Measurements from ENCODE around the gene ASTL.

ASTL gene

DNA sequence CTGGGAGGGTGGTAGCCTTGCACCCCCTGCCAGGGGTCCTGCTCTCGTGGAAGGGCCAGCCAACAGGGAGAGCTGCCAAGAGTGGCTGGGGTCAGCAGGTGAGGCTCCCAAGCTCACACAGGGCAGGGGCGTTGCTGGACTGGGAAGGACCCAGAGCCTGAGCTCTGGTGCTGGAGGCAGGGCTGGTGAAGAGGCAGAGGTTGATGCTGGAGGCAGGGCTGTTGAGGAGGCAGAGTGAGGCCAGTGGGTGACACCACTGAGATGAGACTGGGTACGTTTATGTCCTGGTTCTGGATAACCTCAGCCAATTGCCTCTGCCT, 29.0 kb downstream of the ASTL start:
- no peak overlapping the region for H3K4me3 Mint-ChIP-seq
- no peaks in the 10 kb centered on the region for H3K36me3 Mint-ChIP-seq
- no peaks in the 10 kb centered on the region for H3K9me3 Mint-ChIP-seq (ENCODE audit: low read depth)
- H3K27me3 Mint-ChIP-seq, result no peaks in the 10 kb centered on the region
- H3K4me1 Mint-ChIP-seq (ENCODE audit: low read depth), result no peaks in the 10 kb centered on the region
- no peak overlapping the region for H3K27ac Mint-ChIP-seq

DNA sequence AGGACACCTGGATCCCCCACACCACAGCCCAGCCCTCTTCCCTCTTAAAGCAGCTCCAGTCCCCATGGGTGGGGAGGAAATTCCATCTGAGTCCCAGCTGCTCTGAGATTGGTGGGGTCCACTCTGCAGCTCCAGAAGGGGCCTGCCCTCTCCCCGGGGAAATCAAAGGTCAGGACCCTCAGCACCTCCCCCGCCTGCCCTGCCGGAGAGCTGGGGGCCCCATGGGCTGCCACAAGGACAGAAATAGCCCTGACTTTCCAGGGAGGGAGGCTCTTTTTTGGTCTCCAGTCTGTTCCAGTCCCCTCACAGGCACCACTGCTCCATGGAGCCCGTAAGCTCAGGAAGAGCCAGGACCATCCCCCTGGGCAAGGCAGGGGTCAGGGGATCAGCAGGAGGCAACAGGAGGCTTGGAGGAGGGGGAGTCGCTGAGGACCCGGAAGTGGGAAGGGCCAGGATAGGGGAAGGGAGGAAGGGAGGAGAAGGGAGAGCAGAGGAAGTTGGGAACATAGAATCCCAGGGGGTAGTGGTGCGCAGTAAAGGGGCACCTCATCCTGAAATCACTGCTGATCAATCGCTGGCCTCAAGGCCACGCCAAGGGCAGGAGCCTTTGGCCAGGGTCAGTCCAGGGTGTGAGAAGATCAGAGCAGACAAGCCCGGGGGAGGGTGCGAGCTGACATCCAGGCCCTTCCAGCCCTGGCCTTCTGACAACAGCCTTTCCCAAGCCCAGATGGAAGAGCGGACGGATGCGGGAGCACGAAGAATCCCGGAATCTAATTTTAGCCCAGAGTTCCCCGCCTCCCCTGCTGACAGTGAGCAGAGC, 29.6 kb downstream of the ASTL start:
- Mint-ChIP-seq H3K36me3 (no peaks in the 10 kb centered on the region), H3K4me1 (ENCODE audit: low read depth) (no peaks in the 10 kb centered on the region), H3K27me3 (no peaks in the 10 kb centered on the region), H3K4me3 (no peak overlapping the region), H3K9me3 (ENCODE audit: low read depth) (no peaks in the 10 kb centered on the region), H3K27ac (no peak overlapping the region)

DNA sequence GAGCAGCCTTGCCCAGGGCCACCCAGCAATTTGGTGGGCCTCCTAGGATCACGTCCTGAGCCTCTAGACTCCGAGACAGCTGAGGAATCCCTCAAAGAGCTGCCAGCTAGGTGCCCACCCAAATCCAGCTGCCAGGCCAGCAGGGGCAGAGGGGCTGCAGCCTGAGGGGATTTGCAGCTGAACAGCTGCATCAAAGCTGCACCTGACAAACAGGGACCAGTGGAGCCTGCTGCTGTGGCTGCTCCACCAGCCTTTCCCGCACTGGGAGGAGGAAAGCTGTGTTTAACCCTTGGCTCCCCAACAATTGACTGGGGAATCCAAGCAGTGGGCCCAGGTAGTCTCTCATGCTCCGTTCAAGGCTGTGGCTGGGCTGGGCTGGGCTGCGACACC, 30.2 kb downstream of the ASTL start:
- H3K4me1 Mint-ChIP-seq (ENCODE audit: low read depth), result no peaks in the 10 kb centered on the region
- H3K27me3 Mint-ChIP-seq, result no peaks in the 10 kb centered on the region
- H3K9me3 Mint-ChIP-seq (ENCODE audit: low read depth), result no peaks in the 10 kb centered on the region
- no peak overlapping the region for H3K27ac Mint-ChIP-seq
- H3K4me3 Mint-ChIP-seq, result no peak overlapping the region
- no peaks in the 10 kb centered on the region for H3K36me3 Mint-ChIP-seq

DNA sequence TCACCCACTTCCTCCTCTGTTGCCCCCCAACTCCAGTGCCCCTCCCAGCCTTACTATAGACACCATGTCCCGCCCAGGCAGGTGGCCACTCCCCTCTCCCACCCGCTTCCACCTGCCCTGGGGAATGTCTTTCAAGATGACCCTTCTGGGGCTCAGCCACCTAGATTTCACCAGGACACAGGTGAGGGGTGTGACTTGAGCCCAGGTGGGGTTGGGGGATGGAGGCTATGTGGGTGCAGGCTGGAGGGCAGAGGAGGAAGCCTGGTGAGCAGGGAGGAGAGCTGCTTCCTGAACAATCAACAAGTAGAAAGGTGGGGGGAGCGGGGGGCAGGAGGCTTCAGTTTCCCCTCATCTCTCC, 30.6 kb downstream of the ASTL start:
- no peaks in the 10 kb centered on the region for H3K9me3 Mint-ChIP-seq (ENCODE audit: low read depth)
- H3K36me3 Mint-ChIP-seq, result no peaks in the 10 kb centered on the region
- H3K27ac Mint-ChIP-seq, result no peak overlapping the region
- H3K4me3 Mint-ChIP-seq, result no peak overlapping the region
- H3K27me3 Mint-ChIP-seq, result no peaks in the 10 kb centered on the region
- H3K4me1 Mint-ChIP-seq (ENCODE audit: low read depth), result no peaks in the 10 kb centered on the region

DNA sequence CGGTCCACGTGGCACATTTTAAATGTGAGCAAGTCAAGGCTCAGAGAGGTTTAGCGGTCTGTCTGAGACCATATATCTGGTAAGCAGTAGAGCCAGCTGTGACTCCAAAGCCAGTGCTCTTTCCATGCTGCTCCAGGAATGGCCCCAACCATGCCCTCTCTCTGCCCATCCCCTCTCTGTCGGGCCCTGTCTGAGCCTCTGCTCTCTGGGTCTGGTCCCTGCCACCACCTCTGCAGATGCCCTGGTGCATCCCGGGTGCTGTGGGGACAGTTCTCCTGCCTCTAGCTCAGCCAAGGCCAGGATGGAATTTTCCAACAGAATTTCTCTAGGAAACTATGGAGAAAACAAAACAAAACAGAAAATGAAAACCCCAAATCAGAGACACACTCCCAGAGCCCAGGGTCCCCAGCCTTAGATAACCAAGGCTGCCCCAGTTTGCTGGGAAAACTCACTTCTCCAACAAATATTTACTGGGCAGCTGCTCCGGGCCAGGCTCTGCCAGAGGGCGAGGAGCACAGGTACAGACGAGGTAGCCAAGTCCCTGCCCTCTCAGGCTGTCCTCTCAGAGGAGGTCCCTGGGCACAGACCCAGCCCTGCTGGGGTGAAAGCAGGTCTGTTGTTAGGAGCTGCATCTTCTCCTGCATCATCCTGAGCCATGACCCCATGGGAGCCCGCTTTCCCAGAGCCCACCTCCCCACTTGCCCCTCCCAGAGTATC, 31.2 kb downstream of the ASTL start:
- Mint-ChIP-seq H3K9me3 (ENCODE audit: low read depth) (no peaks in the 10 kb centered on the region), H3K27ac (no peak overlapping the region), H3K4me3 (no peak overlapping the region), H3K36me3 (no peaks in the 10 kb centered on the region), H3K27me3 (no peaks in the 10 kb centered on the region), H3K4me1 (ENCODE audit: low read depth) (no peaks in the 10 kb centered on the region)

DNA sequence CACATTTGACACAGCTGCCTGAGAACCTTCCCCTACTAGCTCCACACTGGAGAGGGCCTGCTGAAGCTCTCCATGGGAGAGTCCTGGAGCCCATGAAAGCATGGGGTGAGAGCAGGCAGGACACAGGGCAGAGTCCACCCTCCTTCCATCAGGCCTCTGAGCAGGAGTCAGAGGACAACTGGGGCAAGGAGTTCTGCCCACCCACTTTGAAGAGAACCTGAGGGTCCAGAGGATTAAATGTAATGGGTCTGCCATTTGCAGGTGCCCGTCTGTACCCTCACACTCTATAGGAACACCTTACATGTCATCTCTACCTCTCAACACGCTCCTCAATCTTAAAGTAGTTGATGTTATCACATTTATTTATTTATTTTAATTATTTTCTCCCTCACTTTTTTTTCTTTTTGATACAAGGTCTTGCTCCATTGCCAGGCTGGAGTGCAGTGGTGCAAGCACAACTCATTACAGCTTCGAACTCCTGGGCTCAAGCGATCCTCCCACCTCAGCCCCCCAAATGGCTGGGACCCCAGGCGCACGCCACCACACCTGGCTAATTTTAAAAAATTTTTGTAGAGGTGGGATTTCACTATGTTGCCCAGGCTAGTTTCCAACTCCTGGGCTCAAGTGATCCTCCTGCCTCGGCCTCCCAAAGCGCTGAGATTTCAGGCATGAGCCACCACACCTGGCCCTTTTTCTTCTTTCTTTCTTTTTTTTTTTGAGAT, 32.1 kb downstream of the ASTL start:
- no peak overlapping the region for H3K4me3 Mint-ChIP-seq
- no peaks in the 10 kb centered on the region for H3K27me3 Mint-ChIP-seq
- H3K36me3 Mint-ChIP-seq, result no peaks in the 10 kb centered on the region
- H3K4me1 Mint-ChIP-seq (ENCODE audit: low read depth), result no peaks in the 10 kb centered on the region
- H3K9me3 Mint-ChIP-seq (ENCODE audit: low read depth), result no peaks in the 10 kb centered on the region
- H3K27ac Mint-ChIP-seq, result no peak overlapping the region

DNA sequence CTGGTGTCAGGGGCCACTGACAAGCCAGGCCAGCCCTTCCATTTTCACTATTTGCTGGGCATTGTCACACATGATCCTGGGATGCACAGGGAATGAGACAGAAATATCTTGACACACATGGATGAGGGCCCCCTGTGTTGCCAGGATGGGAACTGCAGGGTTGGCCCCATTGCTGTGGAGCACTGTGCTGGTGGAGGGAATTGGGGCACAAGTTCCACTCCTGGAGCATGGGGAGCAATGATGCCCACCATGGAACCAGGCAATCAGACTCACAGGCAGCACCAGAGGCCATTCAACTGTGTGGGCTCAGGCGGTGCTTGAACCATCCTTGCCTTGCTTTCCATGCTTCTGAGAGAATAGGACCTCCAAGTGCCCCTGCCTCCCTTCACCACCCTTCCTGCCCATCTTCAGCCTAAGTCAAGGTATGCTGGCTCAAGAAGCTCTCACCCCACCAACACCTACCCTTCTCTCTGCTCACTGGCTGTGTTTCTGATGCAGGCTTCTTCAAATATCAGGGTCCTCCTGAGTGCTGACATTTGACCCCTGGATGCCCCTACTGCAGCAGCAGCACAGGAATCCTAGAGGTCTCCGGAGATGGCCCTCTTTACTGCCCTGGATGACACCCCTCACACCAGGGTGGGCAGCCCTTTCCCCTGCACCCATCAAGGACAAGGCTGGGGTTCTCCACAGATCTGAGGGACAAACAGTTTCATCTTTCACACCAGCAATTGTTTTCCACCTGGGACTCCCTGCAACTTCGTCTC, 33.0 kb downstream of the ASTL start:
- Mint-ChIP-seq H3K4me1 (ENCODE audit: low read depth) (no peaks in the 10 kb centered on the region), H3K36me3 (no peaks in the 10 kb centered on the region), H3K27ac (no peak overlapping the region), H3K9me3 (ENCODE audit: low read depth) (no peaks in the 10 kb centered on the region), H3K4me3 (no peak overlapping the region), H3K27me3 (no peaks in the 10 kb centered on the region)

DNA sequence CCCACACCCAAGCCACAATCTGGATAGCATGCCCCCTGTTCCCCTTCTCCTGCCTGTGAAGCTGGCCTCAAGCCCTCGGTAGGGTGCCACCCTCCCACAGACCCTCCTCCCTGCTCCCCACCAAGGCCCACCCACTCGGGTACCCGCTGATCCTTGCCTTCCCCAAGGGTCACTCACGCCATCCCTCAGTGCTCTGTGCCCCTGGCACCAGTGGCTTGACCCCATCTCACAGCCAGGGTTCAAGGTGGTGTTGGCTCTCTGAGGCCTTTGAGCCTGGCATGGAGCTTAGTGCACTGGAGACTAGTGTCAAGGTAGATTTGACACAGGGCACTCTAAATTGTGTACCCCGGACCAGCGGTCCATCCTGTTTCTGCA, 33.8 kb downstream of the ASTL start:
- H3K36me3 Mint-ChIP-seq, result no peaks in the 10 kb centered on the region

DNA sequence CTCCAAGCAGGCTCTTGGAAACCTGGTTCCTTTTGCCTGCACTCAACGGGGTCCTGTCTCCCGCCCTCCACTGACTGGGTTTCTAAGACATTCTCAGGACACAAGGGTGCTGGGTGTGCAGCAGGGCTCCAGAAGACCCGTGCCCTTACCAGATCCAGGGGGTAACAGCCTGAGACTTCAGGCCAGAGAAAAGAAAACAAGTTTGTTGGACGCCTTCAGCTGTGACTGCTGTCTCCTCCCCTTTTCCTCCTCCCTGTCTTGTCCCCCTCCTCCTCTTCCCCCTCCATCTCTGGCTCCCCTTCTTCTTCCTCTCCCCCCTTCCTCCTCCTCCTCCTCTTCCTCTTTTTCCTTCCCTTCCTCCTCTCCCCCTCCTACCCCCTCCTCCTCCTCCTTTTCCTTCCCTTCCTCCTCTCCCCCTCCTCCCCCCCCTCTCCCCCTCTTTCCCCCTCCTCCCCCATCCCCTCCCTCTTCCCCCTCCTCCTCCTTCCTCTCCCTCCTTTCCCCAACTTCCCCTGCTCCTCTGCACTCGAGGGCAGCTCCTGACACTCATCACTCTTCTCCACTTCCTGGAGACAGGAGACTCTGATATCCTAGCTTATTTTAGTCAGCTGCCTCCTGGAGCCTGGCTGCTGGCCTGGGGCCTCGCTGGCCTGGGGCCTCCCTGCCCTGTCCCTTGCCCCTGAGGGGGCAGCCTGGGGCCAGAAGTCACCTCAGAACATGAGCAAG, 34.4 kb downstream of the ASTL start:
- no peak overlapping the region for H3K4me3 Mint-ChIP-seq
- H3K9me3 Mint-ChIP-seq (ENCODE audit: low read depth), result no peaks in the 10 kb centered on the region
- H3K36me3 Mint-ChIP-seq, result no peaks in the 10 kb centered on the region
- no peaks in the 10 kb centered on the region for H3K27me3 Mint-ChIP-seq
- H3K4me1 Mint-ChIP-seq (ENCODE audit: low read depth), result no peaks in the 10 kb centered on the region
- H3K27ac Mint-ChIP-seq, result no peak overlapping the region

More for the DNA sequence above, 33.8 kb downstream of the ASTL start:
- Mint-ChIP-seq H3K9me3 (ENCODE audit: low read depth) (no peaks in the 10 kb centered on the region), H3K4me3 (no peak overlapping the region), H3K27me3 (no peaks in the 10 kb centered on the region), H3K4me1 (ENCODE audit: low read depth) (no peaks in the 10 kb centered on the region), H3K27ac (no peak overlapping the region)

DNA sequence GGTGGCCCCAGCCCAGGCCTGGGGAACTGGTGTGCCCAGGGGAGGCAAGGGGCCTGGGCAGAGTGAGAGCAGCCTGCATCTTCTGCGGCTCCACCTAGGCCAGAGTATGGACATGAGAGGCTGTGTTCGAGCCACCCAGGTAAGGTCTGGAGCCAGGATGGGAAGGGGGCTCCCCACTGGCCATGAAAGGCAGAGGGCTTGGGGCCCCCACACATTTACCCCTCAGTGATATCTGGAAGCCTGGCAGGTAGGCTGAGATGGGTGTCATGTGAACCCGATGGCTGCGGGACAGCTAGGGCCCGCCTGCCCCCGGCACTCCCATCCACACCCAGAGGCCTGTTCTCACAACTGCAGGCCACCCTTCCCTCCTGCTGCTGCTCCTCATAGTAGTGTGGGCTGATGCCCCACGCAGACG, 35.1 kb downstream of the ASTL start:
- Mint-ChIP-seq H3K9me3 (ENCODE audit: low read depth) (no peaks in the 10 kb centered on the region), H3K4me1 (ENCODE audit: low read depth) (no peaks in the 10 kb centered on the region), H3K4me3 (no peak overlapping the region), H3K36me3 (no peaks in the 10 kb centered on the region), H3K27ac (no peak overlapping the region), H3K27me3 (no peaks in the 10 kb centered on the region)

DNA sequence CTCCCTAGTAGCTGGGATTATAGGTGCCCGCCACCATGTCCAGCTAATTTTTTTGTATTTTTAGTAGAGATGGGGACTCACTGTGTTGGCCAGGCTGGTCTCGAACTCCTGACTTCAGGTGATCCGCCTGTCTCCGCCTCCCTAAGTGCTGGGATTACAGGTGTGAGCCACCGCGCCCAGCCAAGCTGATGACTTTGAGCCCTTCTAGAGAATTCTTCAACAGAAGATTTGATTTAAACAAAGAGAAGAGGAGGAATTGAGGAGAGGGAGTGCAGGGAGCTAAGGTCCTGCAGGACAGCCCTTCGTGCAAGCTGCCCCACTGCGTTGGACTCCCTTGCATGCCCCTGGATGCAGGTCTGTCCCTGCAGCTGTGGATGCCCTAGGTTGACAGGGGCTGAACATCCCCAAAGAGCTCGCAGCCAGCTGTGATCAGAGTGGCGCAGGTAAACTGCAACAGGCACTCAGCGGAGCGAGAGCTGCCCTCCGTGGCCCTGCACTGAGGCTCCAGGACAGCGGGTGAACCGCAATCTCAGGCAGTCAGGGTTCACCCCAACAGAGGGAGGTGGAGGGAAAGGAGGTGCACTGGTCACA, 35.6 kb downstream of the ASTL start:
- no peak overlapping the region for H3K27ac Mint-ChIP-seq
- no peaks in the 10 kb centered on the region for H3K9me3 Mint-ChIP-seq (ENCODE audit: low read depth)
- H3K27me3 Mint-ChIP-seq, result no peaks in the 10 kb centered on the region
- H3K4me3 Mint-ChIP-seq, result no peak overlapping the region
- no peaks in the 10 kb centered on the region for H3K4me1 Mint-ChIP-seq (ENCODE audit: low read depth)
- H3K36me3 Mint-ChIP-seq, result no peaks in the 10 kb centered on the region

DNA sequence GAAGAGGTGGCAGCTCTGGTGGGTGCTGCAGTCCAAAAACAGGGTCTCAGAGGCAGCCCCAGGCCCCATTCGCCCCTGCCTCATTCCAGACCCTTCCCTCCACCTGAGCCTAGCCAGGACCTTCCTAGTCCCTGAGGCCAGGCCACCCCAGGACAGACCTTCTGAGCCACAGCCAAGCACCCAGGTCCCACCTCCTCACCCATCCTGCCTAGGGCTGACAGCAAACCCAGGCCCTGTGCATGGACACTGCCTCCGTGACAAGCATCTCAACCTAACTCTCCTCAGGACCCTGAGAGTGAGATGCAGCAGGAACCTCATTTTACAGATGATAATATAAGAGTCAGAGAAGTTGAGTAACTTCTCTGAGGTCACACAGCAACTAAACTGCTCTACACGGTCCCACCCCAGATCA, 37.4 kb downstream of the ASTL start:
- Mint-ChIP-seq H3K4me3 (no peak overlapping the region), H3K9me3 (ENCODE audit: low read depth) (no peaks in the 10 kb centered on the region), H3K27ac (no peak overlapping the region), H3K36me3 (no peaks in the 10 kb centered on the region), H3K27me3 (no peaks in the 10 kb centered on the region), H3K4me1 (ENCODE audit: low read depth) (no peaks in the 10 kb centered on the region)

DNA sequence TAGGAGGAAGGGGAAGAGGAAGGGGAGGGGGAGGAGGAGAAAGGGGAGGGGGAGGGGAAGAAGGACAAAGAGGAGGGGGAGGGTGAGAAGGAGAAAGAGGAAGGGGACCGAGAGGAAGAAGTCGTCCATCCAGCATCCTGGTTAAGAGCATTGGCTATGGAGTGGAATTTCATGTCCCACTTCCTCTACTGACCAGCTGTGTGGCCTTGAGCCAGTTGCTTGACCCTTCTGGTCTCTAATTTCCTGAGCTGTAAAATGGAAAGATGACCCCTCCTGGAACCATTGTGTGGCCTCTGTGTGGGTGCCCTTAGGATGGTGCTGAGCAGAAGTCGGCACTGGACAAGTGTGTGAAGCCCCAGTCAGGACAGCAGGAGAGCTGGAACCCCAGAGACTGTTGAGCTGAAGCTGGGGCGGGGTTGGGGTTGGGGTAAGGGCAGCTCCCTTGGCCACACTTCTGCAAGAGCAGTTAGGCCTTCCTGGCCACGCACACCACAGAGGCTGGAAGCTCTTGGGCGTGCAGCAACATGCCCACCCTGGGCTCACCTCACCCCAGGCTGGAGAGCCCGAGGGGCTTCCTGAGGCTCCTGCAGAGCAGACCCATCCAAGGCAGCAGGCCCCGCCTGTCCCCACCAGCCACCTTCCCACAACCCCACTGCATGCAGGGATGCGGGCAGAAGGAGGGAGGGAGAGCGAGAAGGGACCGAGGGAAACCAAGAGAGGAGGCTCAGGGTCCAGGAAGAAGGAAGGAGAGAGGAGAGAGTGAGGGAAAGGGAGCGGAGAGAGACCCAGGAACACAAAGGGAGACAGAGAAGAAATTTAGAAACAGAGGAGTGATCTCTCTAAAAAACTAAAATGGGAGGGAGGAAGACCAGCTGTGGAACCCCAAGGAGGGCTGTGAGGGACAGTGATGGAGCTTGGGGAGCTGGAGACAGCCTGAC, 38.2 kb downstream of the ASTL start:
- no peak overlapping the region for H3K4me3 Mint-ChIP-seq
- H3K4me1 Mint-ChIP-seq (ENCODE audit: low read depth), result no peaks in the 10 kb centered on the region
- no peak overlapping the region for H3K27ac Mint-ChIP-seq
- no peaks in the 10 kb centered on the region for H3K9me3 Mint-ChIP-seq (ENCODE audit: low read depth)
- H3K36me3 Mint-ChIP-seq, result no peaks in the 10 kb centered on the region
- H3K27me3 Mint-ChIP-seq, result no peaks in the 10 kb centered on the region
